Peyer's patch (tissue), 4 donors: ENCODE results near the gene PIGZ. TPM values are rescaled to one million over a fixed set of nuclear protein-coding genes. Genes with fewer than 3 reads are reported as not detected.
"Not testable (repeated sequence)": the region's sequence is repeated elsewhere in the genome, so short reads cannot be mapped to it uniquely, and the experiment has no call there.

Experiments
- DNase-seq, 3 donors: peaks; one replicate each; pipeline ENCODE4 v3.0.0-alpha.2; 2017 to 2019
- H3K27ac ChIP-seq, 4 donors: fragments of 200-600 bp; sonication (generic); one replicate each; pipeline ENCODE4 v1.5.1; 2016 to 2019
- H3K27me3 ChIP-seq, 2 donors: fragments of 200-600 bp; sonication (generic); one replicate each; pipeline ENCODE4 v1.5.1; 2019
- H3K36me3 ChIP-seq, 3 donors: fragments of 200-600 bp; sonication (generic); one replicate each; pipeline ENCODE4 v1.5.1; 2016 to 2019
- H3K4me1 ChIP-seq, 4 donors: fragments of 200-600 bp; sonication (generic); one replicate each; pipeline ENCODE4 v1.5.1; 2016 to 2019
- H3K4me3 ChIP-seq, 4 donors: fragments of 200-600 bp; sonication (generic); 1 replicate in 3 of 4; 2 replicates in 1 of 4; pipeline ENCODE4 v1.5.1; 2016 to 2019; ENCODE audit warnings: mild to moderate bottlenecking in 1 of 4
- H3K9me3 ChIP-seq, 4 donors: fragments of 200-600 bp; sonication (generic); one replicate each; pipeline ENCODE4 v1.5.1; 2016 to 2019; ENCODE audit warnings: mild to moderate bottlenecking in 1 of 4
- POLR2A ChIP-seq, 2 donors: fragments of 450-650 bp; IDR thresholded peaks; one replicate each; pipeline ENCODE4 v1.5.1; 2017; ENCODE audit warnings: antibody characterized with exemption in 2 of 2, mild to moderate bottlenecking in 2 of 2, moderate library complexity in 2 of 2
- total RNA-seq, 4 donors: library from RNA; depleted of rRNA; stranded (reverse); fragments of >200 nt; gene quantifications; one replicate each; pipeline ENCODE4 v1.1.0, GENCODE V29; 2016
- TF ChIP-seq, protein P1 (sequence below), 6 experiments: fragments of 450-650 bp in 4 of 6; fragments of 200-600 bp in 2 of 6; sonication (generic) in 1 of 6; IDR thresholded peaks; one replicate each; pipeline ENCODE4 v1.5.1; 2017 to 2019; ENCODE audit warnings: antibody characterized with exemption in 6 of 6, mild to moderate bottlenecking in 3 of 6, moderate library complexity in 1 of 6

Gene PIGZ
- total RNA-seq, 4 donors from 2014 or later = 5.0 to 212 (median 44.5) TPM

DNA sequence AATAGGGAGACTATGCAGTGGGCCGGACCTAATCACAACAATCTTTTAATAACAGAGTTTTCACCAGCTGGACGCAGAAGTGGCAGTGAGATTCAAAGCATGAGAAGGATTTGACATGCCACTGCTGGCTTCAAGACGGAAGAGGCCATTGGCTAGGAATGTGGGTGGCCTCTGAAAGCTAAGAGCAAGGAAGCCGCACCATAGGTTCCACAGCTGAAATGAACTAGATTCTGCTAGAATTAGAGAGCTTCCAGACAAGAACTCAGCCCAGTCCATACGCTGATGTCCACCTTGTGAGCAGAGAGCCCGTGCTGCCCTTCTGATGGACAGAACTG is 19.4 kb downstream of the PIGZ start:
- Histone ChIP-seq H3K4me1 (peaks cover 0 to 3% (median 0%) of the 10 kb centered on the region in 4 donors), H3K4me3 (no peak overlapping the region), H3K27ac (no peak overlapping the region), H3K27me3 (no peaks in the 10 kb centered on the region), H3K9me3 (no peaks in the 10 kb centered on the region), H3K36me3 (peaks cover 0 to 13% (median 0%) of the 10 kb centered on the region in 3 donors)
- DNase-seq = no peak
- no peak for TF ChIP-seq POLR2A (IDR thresholded peaks at IDR 0.05)
- TF ChIP-seq, protein P1, sequence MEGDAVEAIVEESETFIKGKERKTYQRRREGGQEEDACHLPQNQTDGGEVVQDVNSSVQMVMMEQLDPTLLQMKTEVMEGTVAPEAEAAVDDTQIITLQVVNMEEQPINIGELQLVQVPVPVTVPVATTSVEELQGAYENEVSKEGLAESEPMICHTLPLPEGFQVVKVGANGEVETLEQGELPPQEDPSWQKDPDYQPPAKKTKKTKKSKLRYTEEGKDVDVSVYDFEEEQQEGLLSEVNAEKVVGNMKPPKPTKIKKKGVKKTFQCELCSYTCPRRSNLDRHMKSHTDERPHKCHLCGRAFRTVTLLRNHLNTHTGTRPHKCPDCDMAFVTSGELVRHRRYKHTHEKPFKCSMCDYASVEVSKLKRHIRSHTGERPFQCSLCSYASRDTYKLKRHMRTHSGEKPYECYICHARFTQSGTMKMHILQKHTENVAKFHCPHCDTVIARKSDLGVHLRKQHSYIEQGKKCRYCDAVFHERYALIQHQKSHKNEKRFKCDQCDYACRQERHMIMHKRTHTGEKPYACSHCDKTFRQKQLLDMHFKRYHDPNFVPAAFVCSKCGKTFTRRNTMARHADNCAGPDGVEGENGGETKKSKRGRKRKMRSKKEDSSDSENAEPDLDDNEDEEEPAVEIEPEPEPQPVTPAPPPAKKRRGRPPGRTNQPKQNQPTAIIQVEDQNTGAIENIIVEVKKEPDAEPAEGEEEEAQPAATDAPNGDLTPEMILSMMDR (IDR thresholded peaks at IDR 0.05) = no peak

DNA sequence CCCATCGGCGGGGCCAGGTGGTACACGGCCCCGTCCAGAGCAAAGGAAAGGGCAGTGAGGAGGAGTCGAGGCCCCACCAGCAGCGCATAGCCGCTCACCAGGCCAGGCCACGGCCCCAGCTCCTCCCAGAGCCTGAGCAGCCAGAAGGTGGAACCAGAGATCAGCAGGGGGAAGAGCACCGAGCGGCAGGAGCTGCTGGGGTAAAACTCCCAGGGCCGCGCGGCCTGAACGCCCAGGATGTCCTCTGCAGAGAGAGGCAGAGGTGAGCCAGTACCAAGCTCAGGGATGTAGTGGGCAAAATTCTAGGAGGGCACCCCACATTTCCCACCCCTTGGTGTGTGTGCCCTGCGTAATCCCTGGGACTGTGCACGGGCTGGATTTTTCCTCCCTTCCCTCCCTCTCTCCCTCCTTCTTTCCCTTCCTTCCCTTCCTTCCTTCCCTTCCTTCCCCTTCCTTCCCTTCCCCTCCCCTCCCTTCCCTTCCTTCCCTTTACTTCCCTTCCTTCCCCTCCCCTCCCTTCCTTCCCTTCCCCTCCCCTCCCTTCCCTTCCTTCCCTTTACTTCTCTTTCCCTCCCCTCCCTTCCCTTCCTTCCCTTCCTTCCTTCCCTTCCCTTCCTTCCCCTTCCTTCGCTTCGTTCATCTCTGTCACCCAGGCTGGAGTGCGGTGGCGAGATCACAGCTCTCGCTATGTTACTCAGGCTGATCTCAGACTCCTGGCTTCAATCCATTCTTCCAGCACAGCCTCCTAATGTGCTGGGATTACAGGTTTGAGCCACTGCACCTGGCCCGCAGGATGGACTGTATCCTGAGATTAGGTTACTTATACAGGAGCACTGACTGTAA is 20.0 kb downstream of the PIGZ start:
- H3K4me1 ChIP-seq = peaks cover 0 to 9% (median under 1%) of the 10 kb centered on the region in 4 donors
- TF ChIP-seq, protein P1 (IDR thresholded peaks at IDR 0.05) = peak in 1 of 6 experiments; percentile 11
- no peak for TF ChIP-seq POLR2A (IDR thresholded peaks at IDR 0.05)
- H3K36me3 ChIP-seq = peaks cover 0 to 13% (median 0%) of the 10 kb centered on the region in 3 donors
- H3K9me3 ChIP-seq = no peaks in the 10 kb centered on the region
- H3K27me3 ChIP-seq = no peaks in the 10 kb centered on the region
- H3K4me3 ChIP-seq = no peak overlapping the region
- H3K27ac ChIP-seq = no peak overlapping the region
- DNase-seq = no peak

DNA sequence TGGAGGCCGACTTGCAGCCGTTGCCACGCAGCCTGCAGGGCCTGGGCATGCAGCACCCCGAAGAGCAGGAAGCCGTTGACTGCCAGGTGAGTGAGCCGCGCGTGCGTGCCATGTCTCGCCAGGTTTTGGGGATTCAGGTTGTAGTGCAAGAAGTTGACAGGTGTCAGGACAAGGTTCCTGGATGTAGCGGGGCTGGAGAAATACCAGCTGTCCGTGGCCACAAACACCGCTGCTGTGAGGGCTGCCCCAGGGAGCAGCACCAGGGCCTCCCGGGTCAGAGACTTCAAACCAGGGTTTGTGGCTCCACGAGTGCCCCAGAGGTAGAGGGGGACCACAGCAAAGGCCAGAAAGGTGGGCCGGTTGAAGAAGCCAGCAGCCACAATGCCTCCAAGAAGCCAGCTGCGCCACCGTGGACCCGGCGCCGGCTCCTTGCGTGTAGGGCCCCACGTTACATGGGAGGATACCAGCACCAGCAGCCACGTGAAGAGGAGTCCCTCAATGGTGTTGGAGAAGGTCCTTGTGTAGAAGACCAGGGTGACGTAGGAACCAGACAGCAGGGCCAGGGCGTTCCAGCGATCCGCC is 20.7 kb downstream of the PIGZ start:
- Histone ChIP-seq H3K36me3 (peaks cover 0 to 13% (median 0%) of the 10 kb centered on the region in 3 donors), H3K9me3 (no peaks in the 10 kb centered on the region), H3K4me1 (peaks cover 0 to 16% (median 6%) of the 10 kb centered on the region in 4 donors), H3K4me3 (no peak overlapping the region), H3K27me3 (no peaks in the 10 kb centered on the region), H3K27ac (no peak overlapping the region)
- DNase-seq = no peak
- TF ChIP-seq POLR2A (IDR thresholded peaks at IDR 0.05) = no peak
- TF ChIP-seq, protein P1 (IDR thresholded peaks at IDR 0.05) = no peak

DNA sequence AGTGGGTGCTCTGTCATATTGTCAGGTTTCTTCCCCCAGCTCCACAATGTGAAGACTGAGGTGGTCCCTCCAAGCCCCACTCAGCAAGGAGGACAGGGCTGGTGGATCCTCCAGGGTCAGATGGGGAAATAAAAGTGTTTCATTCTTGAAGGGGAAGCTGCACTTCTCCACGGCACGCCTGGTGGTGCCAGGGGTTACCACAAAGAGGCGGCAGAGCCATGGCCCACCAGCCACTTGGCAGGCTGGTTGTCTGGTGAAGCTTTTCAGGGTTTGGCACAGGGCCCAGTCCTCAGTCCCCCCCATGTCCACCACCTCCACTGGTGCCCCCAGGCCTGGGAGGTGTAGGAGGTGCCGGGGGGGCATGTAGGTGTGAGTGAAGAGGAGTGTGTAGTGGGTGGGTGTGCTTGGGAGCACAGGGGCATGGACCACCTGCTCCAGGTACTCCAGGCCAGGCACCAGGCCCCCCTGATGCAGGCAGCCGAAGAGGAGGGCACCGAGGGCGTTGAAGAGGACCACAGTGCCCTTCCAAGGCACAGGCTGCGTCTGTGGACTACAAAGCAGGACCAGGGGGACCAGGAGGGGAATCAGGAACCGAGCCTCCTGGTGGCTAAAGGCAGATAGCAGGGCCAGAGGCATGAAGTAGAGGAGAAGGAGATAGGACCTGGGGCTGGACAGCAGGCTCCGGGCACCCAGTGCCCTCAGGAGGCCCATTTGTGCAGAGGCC is 21.3 kb downstream of the PIGZ start:
- Histone ChIP-seq H3K9me3 (no peaks in the 10 kb centered on the region), H3K27me3 (no peaks in the 10 kb centered on the region), H3K4me1 (peaks cover 0 to 16% (median 6%) of the 10 kb centered on the region in 4 donors), H3K4me3 (no peak overlapping the region), H3K27ac (no peak overlapping the region), H3K36me3 (peaks cover 0 to 13% (median 0%) of the 10 kb centered on the region in 3 donors)
- DNase-seq = no peak
- no peak for TF ChIP-seq POLR2A (IDR thresholded peaks at IDR 0.05)
- TF ChIP-seq, protein P1 (IDR thresholded peaks at IDR 0.05) = no peak

DNA sequence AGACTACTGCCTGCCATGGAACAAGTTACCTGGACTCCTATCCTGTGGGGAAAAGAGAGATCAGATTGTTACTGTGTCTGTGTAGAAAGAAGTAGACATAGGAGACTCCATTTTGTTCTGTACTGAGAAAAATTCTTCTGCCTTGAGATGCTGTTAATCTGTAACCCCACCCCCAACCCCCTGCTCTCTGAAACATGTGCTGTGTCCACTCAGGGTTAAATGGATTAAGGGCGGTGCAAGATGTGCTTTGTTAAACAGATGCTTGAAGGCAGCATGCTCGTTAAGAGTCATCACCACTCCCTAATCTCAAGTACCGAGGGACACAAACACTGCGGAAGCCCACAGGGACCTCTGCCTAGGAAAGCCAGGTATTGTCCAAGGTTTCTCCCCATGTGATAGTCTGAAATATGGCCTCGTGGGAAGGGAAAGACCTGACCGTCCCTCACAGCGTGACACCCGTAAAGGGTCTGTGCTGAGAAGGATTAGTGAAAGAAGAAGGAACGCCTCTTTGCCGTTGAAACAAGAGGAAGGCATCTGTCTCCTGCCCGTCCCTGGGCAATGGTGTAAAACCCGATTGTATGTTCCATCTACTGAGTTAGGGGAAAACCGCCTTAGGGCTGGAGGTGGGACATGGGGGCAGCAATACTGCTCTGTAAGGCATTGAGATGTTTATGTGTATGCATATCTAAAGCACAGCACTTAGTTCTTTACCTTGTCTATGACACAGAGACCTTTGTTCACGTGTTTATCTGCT is 24.4 kb downstream of the PIGZ start:
- H3K36me3 ChIP-seq, H3K9me3 ChIP-seq, H3K27me3 ChIP-seq, H3K27ac ChIP-seq, DNase-seq: not testable (repeated sequence)
- Histone ChIP-seq H3K4me1 (peaks cover 0 to 38% (median 7%) of the 10 kb centered on the region in 4 donors), H3K4me3 (peak overlapping the region in 1 of 4 donors; percentile 95)
